Measurements from ENCODE around the gene COQ8A.
"Not testable (repeated sequence)": the region's sequence is repeated elsewhere in the genome, so short reads cannot be mapped to it uniquely, and the experiment has no call there.

COQ8A gene

DNA sequence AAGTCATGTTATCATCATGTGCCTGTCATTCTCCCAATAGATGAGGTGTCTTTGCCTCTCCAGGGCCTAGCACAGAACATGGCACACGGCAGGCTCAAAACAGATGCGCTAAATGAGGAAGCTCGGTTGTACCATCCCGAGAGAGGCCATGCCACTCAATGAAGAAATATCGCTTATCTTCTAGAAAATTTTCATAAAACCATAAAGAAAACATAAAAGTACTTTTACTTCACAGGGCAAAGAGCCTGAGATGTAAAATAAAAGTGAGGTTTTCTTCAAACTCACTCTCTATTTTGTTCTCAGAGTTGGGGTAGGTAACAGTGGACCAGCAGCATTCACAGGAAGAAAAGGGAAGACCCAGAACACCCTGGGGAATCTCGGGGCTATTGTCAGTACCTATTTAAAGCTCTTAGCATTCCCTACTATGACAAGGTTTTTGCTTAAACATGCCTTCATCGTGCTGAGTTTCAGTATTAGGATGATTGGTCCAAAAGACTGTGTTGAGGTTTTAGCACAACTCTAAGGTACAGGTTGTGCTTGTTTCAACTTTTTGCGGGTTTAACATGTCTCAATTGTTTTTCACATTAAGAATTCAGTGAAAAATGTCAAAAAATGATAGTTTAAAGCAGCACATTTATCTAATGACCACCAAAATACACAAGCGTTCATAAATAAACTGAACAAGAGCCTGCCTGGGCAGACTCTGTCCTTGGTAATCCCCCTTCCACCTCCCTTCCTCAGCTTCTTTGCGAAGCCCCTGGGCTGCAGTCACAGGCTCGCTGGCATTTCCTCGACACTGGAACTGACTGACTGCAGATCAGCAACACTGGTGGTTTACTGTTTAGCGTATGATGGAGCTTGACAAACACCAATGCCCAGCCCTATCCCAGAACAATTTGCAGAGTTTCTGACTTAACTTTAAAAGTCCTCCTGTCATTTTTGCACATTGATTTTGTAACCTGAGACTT, 55.6 kb downstream of the COQ8A start:
- H3K9ac ChIP-seq (ENCODE audit: low read length in 5 of 5): no peak overlapping the region
- H3K36me3 ChIP-seq (ENCODE audit: control insufficient read depth in 5 of 5, insufficient read depth in 5 of 5, low read length in 5 of 5): peaks cover 0 to 27% (median 18%) of the 10 kb centered on the region in 5 donors
- no peaks in the 10 kb centered on the region for H3K9me3 ChIP-seq (ENCODE audit: control insufficient read depth in 5 of 5, low read length in 5 of 5)
- H3K27me3 ChIP-seq (ENCODE audit: control insufficient read depth in 5 of 5, insufficient read depth in 4 of 5, low read length in 5 of 5): no peaks in the 10 kb centered on the region
- no peak overlapping the region for H3K4me3 ChIP-seq (ENCODE audit: low read depth in 1 of 5, low read length in 5 of 5)
- peaks cover 0 to 10% (median 3%) of the 10 kb centered on the region in 5 donors for H3K4me1 ChIP-seq (ENCODE audit: control insufficient read depth in 5 of 5, insufficient read depth in 5 of 5, low read length in 5 of 5)
- no peak overlapping the region for H3K27ac ChIP-seq (ENCODE audit: low read depth, low read length)

DNA sequence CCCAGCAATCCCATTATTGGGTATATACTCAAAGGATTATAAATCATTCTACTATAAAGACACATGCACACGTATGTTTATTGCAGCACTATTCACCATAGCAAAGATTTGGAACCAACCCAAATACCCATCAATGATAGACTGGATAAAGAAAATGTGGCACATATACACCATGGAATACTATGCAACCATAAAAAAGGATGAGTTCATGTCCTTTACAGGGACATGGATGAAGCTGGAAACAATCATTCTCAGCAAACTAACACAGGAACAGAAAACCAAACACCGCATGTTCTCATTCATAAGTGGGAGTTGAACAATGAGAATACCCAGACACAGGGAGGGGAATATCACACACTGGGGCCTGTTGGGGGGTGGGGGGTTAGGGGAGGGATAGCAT, 59.5 kb downstream of the COQ8A start:
- not testable (repeated sequence) for H3K4me1 ChIP-seq (ENCODE audit: control insufficient read depth in 5 of 5, insufficient read depth in 5 of 5, low read length in 5 of 5); H3K9ac ChIP-seq (ENCODE audit: low read length in 5 of 5); H3K9me3 ChIP-seq (ENCODE audit: control insufficient read depth in 5 of 5, low read length in 5 of 5); H3K27ac ChIP-seq (ENCODE audit: low read depth, low read length); H3K4me3 ChIP-seq (ENCODE audit: low read depth in 1 of 5, low read length in 5 of 5); H3K27me3 ChIP-seq (ENCODE audit: control insufficient read depth in 5 of 5, insufficient read depth in 4 of 5, low read length in 5 of 5)
- H3K36me3 ChIP-seq (ENCODE audit: control insufficient read depth in 5 of 5, insufficient read depth in 5 of 5, low read length in 5 of 5): peaks cover 3 to 40% (median 27%) of the 10 kb centered on the region in 5 donors

DNA sequence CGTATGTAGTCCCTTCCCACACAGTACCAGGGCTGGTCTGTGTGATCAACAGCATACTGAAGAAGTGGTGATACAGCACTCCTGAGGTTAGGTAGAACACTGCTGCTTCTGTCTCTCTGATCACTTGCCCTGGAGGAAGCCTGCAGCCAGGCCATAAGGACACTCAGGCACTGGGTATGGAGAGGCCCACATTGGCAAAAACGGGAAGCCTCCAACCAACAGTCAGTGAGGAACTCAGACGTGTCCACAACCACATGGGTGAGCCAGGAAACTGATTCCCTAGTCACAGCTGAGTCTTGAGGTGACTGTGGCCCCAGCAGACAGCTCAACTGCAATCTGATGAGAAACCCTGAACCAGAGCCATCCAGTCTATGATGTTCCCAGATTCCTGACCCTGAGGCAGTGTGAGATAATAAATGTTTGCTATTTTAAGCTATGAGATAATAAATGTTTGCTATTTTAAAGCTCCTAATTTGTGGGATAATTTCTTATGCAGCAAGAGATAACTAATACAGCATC, 62.5 kb downstream of the COQ8A start:
- no peak overlapping the region for H3K4me3 ChIP-seq (ENCODE audit: low read depth in 1 of 5, low read length in 5 of 5)
- no peaks in the 10 kb centered on the region for H3K9me3 ChIP-seq (ENCODE audit: control insufficient read depth in 5 of 5, low read length in 5 of 5)
- no peak overlapping the region for H3K27ac ChIP-seq (ENCODE audit: low read depth, low read length)
- no peaks in the 10 kb centered on the region for H3K27me3 ChIP-seq (ENCODE audit: control insufficient read depth in 5 of 5, insufficient read depth in 4 of 5, low read length in 5 of 5)
- no peak overlapping the region for H3K9ac ChIP-seq (ENCODE audit: low read length in 5 of 5)
- H3K4me1 ChIP-seq (ENCODE audit: control insufficient read depth in 5 of 5, insufficient read depth in 5 of 5, low read length in 5 of 5): no peaks in the 10 kb centered on the region
- peaks cover 3 to 43% (median 25%) of the 10 kb centered on the region in 5 donors for H3K36me3 ChIP-seq (ENCODE audit: control insufficient read depth in 5 of 5, insufficient read depth in 5 of 5, low read length in 5 of 5)

DNA sequence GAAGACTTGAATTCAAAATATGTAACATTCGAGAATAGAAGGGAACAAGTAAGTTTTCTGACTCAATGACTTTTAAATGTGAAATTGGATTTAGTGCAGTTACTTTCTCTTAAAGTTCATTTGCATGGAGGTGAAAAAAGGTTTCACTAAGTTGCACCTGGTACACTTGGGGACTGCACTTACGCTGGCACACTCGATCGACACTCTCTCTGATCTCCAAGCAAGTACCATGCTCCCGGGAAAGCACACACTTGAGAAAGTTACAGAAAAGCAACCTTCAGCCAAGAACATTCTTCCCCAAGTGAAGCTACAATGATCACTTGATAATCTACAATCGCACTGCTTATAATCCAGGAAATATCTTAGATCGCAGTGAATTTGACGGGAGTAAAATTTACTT, 63.1 kb downstream of the COQ8A start:
- H3K4me3 ChIP-seq (ENCODE audit: low read depth in 1 of 5, low read length in 5 of 5): no peak overlapping the region
- H3K36me3 ChIP-seq (ENCODE audit: control insufficient read depth in 5 of 5, insufficient read depth in 5 of 5, low read length in 5 of 5): peaks cover 3 to 43% (median 25%) of the 10 kb centered on the region in 5 donors
- H3K27me3 ChIP-seq (ENCODE audit: control insufficient read depth in 5 of 5, insufficient read depth in 4 of 5, low read length in 5 of 5): no peaks in the 10 kb centered on the region

GRCh38 chr1:227004796-227005195, 64.7 kb downstream of the COQ8A start:
- Histone ChIP-seq H3K27ac (ENCODE audit: low read depth, low read length) (no peak overlapping the region), H3K36me3 (ENCODE audit: control insufficient read depth in 5 of 5, insufficient read depth in 5 of 5, low read length in 5 of 5) (peaks cover 3 to 43% (median 25%) of the 10 kb centered on the region in 5 donors), H3K9me3 (ENCODE audit: control insufficient read depth in 5 of 5, low read length in 5 of 5) (no peaks in the 10 kb centered on the region), H3K9ac (ENCODE audit: low read length in 5 of 5) (no peak overlapping the region), H3K4me3 (ENCODE audit: low read depth in 1 of 5, low read length in 5 of 5) (no peak overlapping the region), H3K27me3 (ENCODE audit: control insufficient read depth in 5 of 5, insufficient read depth in 4 of 5, low read length in 5 of 5) (no peaks in the 10 kb centered on the region), H3K4me1 (ENCODE audit: control insufficient read depth in 5 of 5, insufficient read depth in 5 of 5, low read length in 5 of 5) (no peaks in the 10 kb centered on the region)

More for the DNA sequence above, 63.1 kb downstream of the COQ8A start:
- Histone ChIP-seq H3K4me1 (ENCODE audit: control insufficient read depth in 5 of 5, insufficient read depth in 5 of 5, low read length in 5 of 5) (no peaks in the 10 kb centered on the region), H3K9ac (ENCODE audit: low read length in 5 of 5) (no peak overlapping the region), H3K9me3 (ENCODE audit: control insufficient read depth in 5 of 5, low read length in 5 of 5) (no peaks in the 10 kb centered on the region), H3K27ac (ENCODE audit: low read depth, low read length) (no peak overlapping the region)

DNA sequence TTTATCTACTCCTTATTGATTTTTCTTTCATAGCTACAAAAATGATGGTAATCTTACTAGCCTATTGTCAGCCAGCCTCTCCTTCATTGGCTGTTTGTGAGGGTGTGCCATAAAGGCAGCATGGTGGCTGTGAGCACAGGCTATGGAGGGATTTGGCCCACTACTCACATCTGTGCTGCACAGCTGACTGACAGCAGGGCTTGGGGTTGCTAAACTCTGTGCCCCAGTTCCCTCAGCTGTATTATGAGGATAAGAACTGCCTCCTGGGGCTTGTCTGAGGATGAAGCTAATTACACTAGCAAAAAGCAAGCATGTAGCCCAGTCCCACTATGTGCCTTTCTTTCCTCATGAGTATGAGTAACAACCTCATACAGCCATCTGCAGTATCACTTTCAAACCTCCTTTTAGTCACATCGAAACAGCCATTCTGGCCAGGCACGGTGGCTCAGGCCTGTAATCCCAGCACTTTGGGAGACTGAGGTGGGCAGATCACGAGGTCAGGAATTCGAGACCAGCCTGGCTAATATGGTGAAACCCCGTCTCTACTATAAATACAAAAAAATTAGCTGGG, 66.2 kb downstream of the COQ8A start:
- H3K4me1 ChIP-seq (ENCODE audit: control insufficient read depth in 5 of 5, insufficient read depth in 5 of 5, low read length in 5 of 5): no peaks in the 10 kb centered on the region
- no peaks in the 10 kb centered on the region for H3K9me3 ChIP-seq (ENCODE audit: control insufficient read depth in 5 of 5, low read length in 5 of 5)
- H3K36me3 ChIP-seq (ENCODE audit: control insufficient read depth in 5 of 5, insufficient read depth in 5 of 5, low read length in 5 of 5): peaks cover 7 to 38% (median 23%) of the 10 kb centered on the region in 5 donors
- H3K4me3 ChIP-seq (ENCODE audit: low read depth in 1 of 5, low read length in 5 of 5): no peak overlapping the region
- H3K27me3 ChIP-seq (ENCODE audit: control insufficient read depth in 5 of 5, insufficient read depth in 4 of 5, low read length in 5 of 5): no peaks in the 10 kb centered on the region
- no peak overlapping the region for H3K27ac ChIP-seq (ENCODE audit: low read depth, low read length)
- H3K9ac ChIP-seq (ENCODE audit: low read length in 5 of 5): no peak overlapping the region

GRCh38 chr1:227009937-227010336, 69.8 kb downstream of the COQ8A start:
- Histone ChIP-seq H3K36me3 (ENCODE audit: control insufficient read depth in 5 of 5, insufficient read depth in 5 of 5, low read length in 5 of 5) (peaks cover 3 to 14% (median 5%) of the 10 kb centered on the region in 5 donors), H3K27me3 (ENCODE audit: control insufficient read depth in 5 of 5, insufficient read depth in 4 of 5, low read length in 5 of 5) (no peaks in the 10 kb centered on the region), H3K9ac (ENCODE audit: low read length in 5 of 5) (no peak overlapping the region), H3K27ac (ENCODE audit: low read depth, low read length) (no peak overlapping the region), H3K4me1 (ENCODE audit: control insufficient read depth in 5 of 5, insufficient read depth in 5 of 5, low read length in 5 of 5) (no peaks in the 10 kb centered on the region), H3K9me3 (ENCODE audit: control insufficient read depth in 5 of 5, low read length in 5 of 5) (no peaks in the 10 kb centered on the region), H3K4me3 (ENCODE audit: low read depth in 1 of 5, low read length in 5 of 5) (no peak overlapping the region)

DNA sequence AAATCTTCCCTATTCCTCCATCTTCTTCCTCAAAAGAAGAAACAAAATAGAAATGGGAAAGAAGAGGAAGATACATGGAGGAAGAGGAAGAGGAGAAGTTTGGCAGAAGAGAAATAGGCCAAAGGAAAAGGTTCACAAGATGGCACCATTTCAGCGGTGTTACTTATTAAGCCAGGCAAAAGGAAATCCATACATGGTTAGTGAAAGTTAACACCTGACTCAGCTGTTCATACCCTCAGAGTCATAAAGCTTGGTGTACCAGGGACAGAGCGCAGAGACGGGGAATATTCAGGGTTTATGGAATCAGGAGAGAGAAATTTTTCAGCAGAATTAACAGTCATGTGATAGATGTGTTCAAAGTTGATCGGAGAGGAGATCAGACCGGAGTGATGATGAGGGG, 70.6 kb downstream of the COQ8A start:
- H3K4me1 ChIP-seq (ENCODE audit: control insufficient read depth in 5 of 5, insufficient read depth in 5 of 5, low read length in 5 of 5): no peaks in the 10 kb centered on the region
- no peaks in the 10 kb centered on the region for H3K9me3 ChIP-seq (ENCODE audit: control insufficient read depth in 5 of 5, low read length in 5 of 5)
- no peak overlapping the region for H3K4me3 ChIP-seq (ENCODE audit: low read depth in 1 of 5, low read length in 5 of 5)
- H3K36me3 ChIP-seq (ENCODE audit: control insufficient read depth in 5 of 5, insufficient read depth in 5 of 5, low read length in 5 of 5): peaks cover 4 to 14% (median 10%) of the 10 kb centered on the region in 5 donors
- no peak overlapping the region for H3K27ac ChIP-seq (ENCODE audit: low read depth, low read length)
- H3K27me3 ChIP-seq (ENCODE audit: control insufficient read depth in 5 of 5, insufficient read depth in 4 of 5, low read length in 5 of 5): no peaks in the 10 kb centered on the region
- H3K9ac ChIP-seq (ENCODE audit: low read length in 5 of 5): no peak overlapping the region

- H3K36me3 ChIP-seq (ENCODE audit: control insufficient read depth in 5 of 5, insufficient read depth in 5 of 5, low read length in 5 of 5): peaks cover 23 to 41% (median 39%) of the 10 kb centered on the region in 5 donors
These were observed 76.9 kb downstream of the COQ8A start for GRCh38 chr1:227016990-227017389.

GRCh38 chr1:227032396-227032795, 92.3 kb downstream of the COQ8A start:
- Histone ChIP-seq H3K9ac (ENCODE audit: low read length in 5 of 5) (no peak overlapping the region), H3K36me3 (ENCODE audit: control insufficient read depth in 5 of 5, insufficient read depth in 5 of 5, low read length in 5 of 5) (peaks cover 22 to 49% (median 45%) of the 10 kb centered on the region in 5 donors), H3K4me3 (ENCODE audit: low read depth in 1 of 5, low read length in 5 of 5) (no peak overlapping the region), H3K27ac (ENCODE audit: low read depth, low read length) (no peak overlapping the region), H3K4me1 (ENCODE audit: control insufficient read depth in 5 of 5, insufficient read depth in 5 of 5, low read length in 5 of 5) (peaks cover 0 to 2% (median 0%) of the 10 kb centered on the region in 5 donors), H3K9me3 (ENCODE audit: control insufficient read depth in 5 of 5, low read length in 5 of 5) (no peaks in the 10 kb centered on the region), H3K27me3 (ENCODE audit: control insufficient read depth in 5 of 5, insufficient read depth in 4 of 5, low read length in 5 of 5) (no peaks in the 10 kb centered on the region)

More at GRCh38 chr1:227016990-227017389, 76.9 kb downstream of the COQ8A start:
- peaks cover 0 to 4% (median 0%) of the 10 kb centered on the region in 5 donors for H3K9me3 ChIP-seq (ENCODE audit: control insufficient read depth in 5 of 5, low read length in 5 of 5)
- H3K4me3 ChIP-seq (ENCODE audit: low read depth in 1 of 5, low read length in 5 of 5): no peak overlapping the region
- no peak overlapping the region for H3K27ac ChIP-seq (ENCODE audit: low read depth, low read length)
- no peaks in the 10 kb centered on the region for H3K27me3 ChIP-seq (ENCODE audit: control insufficient read depth in 5 of 5, insufficient read depth in 4 of 5, low read length in 5 of 5)
- no peaks in the 10 kb centered on the region for H3K4me1 ChIP-seq (ENCODE audit: control insufficient read depth in 5 of 5, insufficient read depth in 5 of 5, low read length in 5 of 5)
- H3K9ac ChIP-seq (ENCODE audit: low read length in 5 of 5): no peak overlapping the region

All from subcutaneous abdominal adipose tissue (tissue), 5 donors.